ENCODE measurements around the gene MYLIP.

GRCh38 chr6:16157492-16157891 lies 28.6 kb downstream of the MYLIP start:
- TF ChIP-seq CTCF (IDR thresholded peaks at IDR 0.05) (no peak), EZH2 (IDR thresholded peaks at IDR 0.05; ENCODE audit: borderline replicate concordance, insufficient read depth, low read depth, low read length, poor library complexity, severe bottlenecking) (no peak)

All from B cell (primary cell).